Dermis microvascular lymphatic vessel endothelial cell (primary cell): Measurements from ENCODE around the gene TTC16. TPM values are rescaled to one million over a fixed set of nuclear protein-coding genes. Genes with fewer than 3 reads are reported as not detected.

Source experiments
- DNase-seq, 2 donors: peaks; one replicate each; pipeline versions ENCODE4 v3.0.0 to v3.0.0-alpha.2; 2010; ENCODE audit warnings: low read depth in 2 of 2
- total RNA-seq: library from RNA; depleted of rRNA; stranded (reverse); fragments of >200 nt; gene quantifications from 2 replicates; pipeline ENCODE4 v1.2.1, GENCODE V29; 2014

The TTC16 gene, protein sequence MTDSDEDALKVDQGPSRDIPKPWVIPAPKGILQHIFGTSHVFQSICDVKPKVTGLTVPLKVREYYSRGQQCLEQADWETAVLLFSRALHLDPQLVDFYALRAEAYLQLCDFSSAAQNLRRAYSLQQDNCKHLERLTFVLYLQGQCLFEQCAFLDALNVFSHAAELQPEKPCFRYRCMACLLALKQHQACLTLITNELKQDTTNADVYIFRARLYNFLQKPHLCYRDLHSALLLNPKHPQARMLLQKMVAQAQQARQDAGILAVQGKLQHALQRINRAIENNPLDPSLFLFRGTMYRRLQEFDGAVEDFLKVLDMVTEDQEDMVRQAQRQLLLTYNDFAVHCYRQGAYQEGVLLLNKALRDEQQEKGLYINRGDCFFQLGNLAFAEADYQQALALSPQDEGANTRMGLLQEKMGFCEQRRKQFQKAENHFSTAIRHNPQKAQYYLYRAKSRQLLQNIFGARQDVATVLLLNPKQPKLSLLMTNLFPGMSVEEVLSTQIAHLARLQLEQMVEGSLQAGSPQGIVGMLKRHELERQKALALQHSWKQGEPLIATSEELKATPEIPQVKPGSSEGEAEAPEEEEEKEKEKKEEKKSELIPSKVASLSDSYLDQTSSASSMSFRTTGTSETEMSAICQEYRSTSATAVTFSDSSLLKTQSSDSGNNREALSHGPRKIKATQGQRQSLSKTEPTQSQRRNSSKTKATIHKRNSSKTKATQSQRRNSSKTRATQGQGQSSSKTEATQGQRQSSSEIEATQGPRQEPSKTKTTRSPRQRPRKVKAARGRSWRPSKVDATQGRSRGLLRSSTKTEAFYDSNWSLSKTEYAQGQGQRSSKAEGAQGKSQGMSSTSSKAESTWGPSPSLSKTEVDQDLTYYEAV
- not detected in 2 replicates for total RNA-seq

DNA sequence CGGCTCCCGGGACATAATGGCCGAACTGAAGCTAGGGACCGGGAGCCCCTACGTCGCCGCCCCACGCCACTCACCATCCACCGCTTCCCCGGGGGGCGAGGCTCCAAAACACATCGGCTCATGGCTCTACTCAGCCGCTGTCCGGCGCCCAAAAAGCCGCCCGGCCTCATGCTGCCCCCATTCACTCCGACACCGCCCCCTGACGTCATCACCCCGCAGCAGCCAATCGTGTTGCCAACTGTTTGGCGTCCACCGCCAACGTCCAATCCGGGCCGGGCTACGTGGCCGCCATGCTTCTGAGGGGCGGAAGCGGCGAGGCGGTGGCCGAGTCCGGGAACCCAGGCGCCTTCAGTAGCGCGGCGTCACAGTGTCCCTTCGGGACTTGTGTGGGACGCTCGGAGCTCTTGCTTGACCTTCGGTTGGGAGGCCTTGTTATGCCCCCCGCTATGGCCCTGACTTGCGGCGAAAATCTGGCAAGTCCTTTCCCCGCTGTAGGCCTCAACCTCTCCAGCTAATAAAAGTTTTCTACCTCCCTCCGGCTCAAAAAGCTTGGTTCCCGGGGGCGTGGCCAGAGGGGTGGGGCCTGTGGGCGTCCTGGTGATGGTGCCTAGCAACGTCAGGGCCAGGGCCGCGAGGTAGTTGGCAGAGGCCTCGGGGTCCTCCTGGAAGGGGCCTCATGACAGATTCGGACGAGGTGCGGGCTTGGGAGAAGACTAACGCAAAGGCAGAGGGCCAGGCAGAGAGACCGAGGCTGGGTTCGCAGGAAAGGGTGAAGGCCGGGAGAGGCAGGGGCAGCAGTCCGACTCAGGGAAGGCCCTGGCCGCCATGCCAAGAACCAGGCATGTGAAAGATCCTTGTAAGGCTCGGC is at the start of gene TTC16, which contains the start of gene PTRH1:
TSS of gene TTC16 (plus strand) at position 610 of the 868 bp plus-strand sequence. CDS start at position 677, 67 bp downstream.
TSS of gene PTRH1 (minus strand) at position 194 of the 868 bp plus-strand sequence. CDS start at position 170, 24 bp downstream.
- DNase-seq: peak; percentile 85 to 96

DNA sequence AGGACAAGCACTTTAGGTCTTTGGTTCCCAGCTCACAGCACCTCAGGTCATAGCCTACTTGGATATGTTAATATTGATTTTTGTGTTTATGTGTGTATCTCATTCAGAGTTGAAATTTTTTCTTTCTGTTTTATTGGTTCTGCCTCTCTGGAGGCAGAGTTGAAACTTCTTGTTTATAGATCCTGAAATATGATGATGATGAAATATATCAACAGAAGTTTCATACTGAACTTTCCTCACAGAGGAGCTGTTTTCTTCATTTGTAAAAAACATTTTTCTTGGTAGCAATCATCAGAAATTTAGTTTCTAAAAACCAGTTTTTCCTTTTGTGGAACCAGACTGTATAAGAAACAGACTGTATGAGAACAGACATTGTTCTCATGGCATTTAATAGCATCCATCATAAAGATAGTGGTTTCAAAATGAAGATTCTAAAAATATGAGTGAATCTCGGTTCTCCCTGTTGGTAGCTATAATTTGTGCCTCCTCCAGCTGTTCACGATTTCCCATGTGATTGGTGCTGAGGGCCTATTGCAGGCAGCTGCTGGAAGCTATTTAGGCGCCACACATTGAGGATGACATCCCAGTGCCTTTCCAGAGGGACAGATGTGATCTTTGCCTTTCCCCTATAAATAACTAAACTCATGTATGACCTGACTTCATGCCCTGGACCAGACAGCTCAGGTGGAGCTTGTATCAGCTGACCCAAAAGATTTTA is 48.6 kb upstream of the TTC16 start:
- no peak for DNase-seq

DNA sequence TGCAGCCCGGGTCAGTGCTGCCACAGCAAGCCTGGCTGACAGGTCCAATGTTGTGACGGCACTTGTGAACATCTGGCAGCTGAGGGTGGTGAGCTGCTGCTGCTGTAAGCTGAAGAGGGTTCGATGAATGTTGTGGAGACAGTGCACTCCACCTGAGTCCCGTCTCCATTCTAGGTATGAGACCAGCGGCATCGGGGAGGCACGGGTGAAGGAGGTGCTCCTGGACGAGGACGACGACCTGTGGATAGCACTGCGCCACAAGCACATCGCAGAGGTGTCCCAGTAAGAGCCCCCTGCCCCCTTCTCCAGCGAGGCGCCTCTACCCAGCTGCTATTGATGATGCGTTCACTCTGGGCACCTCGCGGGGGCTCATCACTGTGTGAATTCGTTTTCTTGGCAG is 48.0 kb upstream of the TTC16 start:
- no peak for DNase-seq

DNA sequence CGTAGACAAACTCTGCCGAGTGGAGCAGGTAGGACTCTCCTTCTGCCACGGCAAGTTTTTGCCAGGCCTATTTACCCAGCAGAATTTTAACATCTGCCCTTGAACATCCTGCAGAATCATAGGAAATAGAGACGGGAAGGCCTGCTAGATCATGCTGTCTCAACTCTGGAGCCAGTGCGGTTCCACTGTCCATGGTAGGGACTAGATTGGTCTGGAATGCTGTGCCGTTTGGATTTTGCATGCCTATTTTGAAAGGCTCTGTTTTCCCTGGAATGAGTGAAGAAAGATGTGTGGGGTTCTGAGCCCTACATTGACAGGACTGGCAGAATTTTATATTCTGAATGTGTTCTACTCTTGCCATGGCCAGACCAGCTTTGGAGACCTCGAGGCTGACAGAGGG is 42.6 kb upstream of the TTC16 start:
- DNase-seq: no peak

DNA sequence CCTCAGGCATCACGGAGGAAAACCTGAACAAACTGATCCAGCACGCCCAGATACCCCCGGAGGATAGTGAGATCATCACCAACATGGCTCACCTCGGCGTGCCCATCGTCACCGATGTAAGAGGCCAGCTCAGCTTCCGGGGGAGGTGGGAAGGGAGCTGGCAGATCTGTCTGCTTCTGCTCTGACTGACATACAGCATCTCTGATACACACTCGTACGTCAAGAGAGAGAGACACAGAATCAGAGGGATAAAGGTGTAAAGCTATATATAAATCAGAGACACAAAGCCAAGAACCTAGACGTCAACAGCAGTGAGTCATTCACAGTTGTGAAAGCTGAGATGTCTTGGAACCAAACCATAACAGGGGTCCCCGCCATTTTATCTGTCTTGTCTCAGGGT is 39.2 kb upstream of the TTC16 start:
- no peak for DNase-seq

DNA sequence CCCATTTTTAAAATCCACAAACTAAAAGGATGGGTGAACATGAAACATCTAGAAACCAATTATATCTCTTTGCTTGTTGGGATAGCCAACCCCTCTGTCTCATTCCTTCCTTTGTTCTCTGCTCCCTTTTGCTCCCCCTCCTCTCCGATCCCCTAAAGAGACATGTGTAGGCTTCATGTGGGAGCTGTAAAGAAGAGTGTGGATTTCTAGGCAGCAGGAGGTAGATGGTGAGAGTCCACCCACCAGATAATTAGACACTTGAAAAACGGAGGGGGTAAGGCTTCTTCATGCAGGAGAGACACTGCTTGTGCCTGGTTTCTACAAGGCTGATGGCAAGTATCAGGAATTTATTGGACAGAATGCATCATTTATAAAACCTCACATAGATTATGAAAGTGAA is 36.4 kb upstream of the TTC16 start:
- no peak for DNase-seq

DNA sequence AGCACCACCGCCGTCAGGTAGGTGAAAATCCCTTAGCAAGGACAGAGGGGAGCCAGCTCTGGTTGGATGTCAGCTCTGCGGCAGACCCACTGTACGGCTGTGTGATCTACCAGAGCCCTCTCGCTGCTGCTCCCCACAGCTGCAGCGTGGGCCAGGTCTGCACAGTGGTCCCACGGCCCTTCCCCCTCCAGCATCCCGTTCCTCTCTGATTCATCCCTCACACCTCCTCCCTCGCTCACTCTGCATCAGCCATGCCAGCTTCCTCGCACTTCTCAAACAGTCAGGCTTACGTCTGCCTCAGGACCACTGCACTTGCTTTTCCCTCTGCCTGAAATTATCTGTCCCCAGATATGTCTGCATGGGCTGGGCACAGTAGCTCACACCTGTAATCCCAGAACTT is 35.7 kb upstream of the TTC16 start:
- no peak for DNase-seq

DNA sequence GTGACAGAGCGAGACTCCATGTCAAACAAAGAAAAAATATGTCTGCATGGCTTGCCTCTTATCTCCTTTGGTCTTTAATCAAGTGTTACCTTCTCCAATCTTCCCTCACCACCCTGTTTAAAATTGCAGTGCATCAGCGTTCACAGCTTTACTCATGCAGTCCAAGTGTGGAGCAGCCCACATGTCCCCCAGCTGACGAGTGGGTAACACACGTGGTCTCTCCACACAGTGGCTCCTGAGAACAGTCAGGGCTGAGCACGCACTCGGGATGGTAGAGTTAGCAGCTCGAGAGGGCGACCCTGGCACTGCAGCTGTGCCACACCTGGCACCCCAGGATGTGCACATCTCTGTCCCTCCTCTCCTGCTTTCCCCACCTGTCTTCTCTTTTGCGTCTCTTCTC is 35.0 kb upstream of the TTC16 start:
- no peak for DNase-seq

DNA sequence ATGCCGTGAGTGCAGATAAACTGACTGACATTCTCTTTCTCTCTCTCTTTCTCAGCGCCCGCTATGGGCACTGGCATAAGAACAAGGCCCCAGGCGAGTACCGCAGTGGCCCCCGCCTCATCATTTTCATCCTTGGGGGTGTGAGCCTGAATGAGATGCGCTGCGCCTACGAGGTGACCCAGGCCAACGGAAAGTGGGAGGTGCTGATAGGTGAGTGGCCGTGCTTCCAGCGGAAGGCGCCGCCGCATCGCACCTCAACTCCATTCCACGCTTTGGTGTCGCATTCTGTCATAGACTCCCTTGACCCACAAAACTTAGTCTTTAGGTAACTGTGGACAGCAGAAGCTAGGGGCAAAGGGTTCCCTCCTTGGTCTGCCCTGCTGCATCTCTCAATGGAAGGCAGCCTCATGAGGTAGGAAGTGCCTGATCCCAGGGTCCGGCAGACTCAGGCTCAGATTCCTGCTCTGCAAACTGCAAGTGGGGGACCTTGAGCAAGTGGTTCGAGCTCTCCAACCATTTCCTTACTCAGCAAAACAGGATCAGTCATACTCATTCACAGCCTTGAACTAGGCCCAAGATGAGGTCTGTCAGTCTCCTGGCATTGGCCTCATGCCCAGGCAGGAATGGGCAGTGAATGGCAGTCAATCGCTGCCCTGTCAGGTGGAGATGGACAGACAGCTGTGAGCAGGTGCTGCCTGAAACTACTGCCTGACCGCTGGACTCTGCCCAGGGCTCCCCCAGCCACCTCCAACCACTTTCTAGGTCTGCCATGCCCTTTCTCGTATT is 33.3 kb upstream of the TTC16 start:
- no peak for DNase-seq

DNA sequence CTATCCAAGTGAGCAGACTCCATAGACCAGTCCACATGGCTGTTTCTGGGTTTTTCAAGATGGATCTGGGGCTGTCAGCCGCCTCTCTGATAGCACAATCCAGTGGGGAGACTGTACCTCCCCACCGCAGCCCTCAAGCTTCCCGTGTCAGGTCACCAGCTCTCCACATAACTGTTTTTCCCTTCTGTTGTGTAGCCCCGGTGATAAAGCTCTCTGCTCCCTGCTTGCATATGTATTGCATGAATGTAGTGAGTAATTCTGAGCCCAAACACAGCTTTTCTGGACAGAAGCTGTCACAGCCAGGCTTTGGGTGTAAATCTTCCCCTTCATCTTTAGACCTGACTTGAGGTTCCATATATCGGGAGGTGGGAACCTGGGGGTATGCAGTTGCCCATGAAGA is 32.2 kb upstream of the TTC16 start:
- DNase-seq: no peak

DNA sequence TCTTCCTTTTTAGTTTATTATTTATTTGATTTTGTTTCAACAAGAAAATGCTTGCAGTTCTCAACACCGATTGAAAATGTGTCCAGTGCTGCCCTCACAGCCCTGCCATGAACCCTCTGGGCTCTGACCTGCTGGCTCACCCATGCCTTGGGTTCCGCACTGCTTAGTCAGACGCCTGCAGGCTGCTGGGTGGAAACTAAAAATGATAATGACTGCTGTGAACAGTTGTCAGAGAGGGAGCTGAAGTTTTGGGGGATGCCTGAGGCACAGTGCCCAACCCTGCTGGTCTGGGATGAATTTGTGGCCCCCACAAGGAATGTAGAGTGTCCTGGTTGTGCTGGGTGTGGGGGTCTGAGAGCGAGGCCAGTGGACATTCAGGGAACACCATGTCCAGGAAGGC is 31.3 kb upstream of the TTC16 start:
- no peak for DNase-seq

DNA sequence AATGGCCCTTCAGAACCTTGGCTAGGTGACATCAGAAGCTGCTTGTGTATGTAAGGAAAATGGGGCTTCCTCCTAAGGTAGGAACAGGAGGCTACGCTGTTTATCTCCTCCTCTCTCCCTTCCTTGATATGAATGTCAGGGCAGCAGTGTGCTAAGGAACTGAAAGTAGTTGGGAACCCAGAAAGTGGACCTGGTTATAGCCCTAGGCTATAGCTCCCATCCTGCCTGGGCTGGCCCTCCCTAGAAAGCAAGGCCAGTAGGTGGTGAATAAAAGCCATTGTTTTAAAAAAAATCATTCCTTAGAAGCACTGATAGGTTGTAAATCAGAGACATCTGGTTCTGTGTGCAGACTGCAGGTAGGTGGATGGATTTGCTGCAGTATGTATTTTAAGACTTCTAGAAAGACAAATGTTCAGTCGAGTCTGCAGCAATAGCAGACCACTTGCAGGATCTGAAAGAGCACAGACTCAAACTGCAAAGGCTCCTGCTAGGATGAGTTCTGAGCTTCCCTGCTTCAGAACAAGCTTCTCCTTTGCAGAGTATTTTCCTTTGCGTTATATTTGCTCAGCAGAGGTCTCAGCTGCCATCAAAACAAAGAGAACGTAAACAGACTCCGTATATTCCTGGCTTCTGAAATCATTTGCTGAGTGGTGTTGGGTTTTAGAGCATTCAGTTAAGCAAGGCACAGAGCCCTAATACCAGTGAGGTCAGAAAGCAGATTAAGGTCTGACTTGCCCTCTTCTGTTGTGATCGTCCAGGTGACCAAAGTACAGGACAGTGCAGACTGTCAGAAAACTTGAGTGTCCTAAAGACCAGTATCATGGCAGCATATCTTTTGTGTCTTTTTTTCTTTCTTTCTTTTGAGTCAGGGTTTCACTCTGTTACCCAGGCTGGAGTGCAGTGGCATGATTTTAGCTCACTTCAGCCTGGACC is 29.2 kb upstream of the TTC16 start:
- no peak for DNase-seq

DNA sequence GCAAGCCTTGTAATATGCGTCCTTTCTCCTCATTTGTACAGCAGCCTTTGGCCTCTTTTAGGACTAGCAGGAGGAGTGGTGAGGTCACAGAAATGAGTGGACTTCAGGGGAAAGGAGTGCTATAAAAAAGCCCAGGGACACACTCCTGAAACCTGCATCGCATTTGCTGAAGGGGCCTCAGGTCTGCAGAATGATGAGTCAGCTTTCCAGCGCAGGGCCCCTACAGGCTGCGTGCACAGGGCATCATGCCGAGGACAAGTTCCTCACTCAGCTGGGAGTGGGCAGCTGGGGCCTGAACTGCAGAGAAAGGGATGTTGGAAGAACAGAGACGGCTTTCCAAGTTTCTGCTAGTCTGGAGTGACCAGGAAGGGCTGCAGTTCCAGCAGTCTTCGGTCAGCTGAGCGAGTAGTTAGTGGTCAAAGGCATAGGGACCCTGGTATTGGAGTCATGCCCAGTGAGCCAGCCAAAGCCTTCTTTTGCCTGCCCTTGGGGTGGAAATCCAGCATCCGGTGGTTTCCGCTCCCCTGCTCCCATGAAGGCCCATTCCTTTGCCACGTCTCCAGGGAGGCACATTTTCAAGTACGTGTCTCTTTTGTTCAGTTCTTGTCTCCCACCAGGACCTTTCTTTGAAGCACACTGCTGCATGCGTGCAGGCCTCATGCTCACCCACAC is 26.4 kb upstream of the TTC16 start:
- DNase-seq: no peak

DNA sequence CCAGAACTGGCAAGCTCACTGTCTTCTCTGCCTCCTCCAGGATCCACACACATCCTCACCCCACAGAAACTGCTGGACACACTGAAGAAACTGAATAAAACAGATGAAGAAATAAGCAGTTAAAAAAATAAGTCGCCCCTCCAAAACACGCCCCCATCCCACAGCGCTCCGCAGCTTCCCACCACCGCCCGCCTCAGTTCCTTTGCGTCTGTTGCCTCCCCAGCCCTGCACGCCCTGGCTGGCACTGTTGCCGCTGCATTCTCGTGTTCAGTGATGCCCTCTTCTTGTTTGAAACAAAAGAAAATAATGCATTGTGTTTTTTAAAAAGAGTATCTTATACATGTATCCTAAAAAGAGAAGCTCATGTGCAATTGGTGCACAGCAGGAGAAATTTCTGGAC is 25.1 kb upstream of the TTC16 start:
- no peak for DNase-seq

DNA sequence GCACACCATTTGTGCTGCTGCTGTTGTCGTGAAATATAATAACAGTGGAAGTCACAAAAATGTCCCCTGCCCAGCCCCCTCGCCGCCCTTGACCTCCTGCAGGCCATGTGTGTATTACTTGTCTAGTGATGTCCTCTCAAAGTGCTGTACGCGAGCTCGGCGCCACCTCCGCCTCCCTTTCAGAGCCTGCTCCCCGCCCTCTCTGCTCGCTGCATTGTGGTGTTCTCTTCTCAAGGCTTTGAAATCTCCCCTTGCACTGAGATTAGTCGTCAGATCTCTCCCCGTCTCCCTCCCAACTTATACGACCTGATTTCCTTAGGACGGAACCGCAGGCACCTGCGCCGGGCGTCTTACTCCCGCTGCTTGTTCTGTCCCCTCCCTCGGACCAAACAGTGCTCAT is 23.8 kb upstream of the TTC16 start:
- no peak for DNase-seq

DNA sequence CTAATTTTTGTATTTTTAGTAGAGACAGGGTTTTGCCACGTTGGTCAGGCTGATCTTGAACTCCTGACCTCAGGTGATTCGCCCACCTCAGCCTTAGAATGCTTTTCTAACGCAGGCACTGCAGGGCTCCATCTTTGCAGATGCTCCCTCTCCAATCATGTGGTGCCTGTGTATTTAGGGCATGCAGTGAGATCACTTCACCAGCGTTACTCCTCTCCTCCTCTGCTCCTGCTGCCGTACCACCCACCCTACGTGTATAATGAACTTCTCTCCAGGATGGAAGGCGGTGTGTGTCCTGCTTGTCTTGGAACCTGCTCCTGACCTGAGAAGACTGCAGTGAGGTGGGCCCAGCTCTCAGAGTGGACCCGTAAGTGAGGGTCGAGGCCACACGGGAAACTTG is 22.7 kb upstream of the TTC16 start:
- no peak for DNase-seq

DNA sequence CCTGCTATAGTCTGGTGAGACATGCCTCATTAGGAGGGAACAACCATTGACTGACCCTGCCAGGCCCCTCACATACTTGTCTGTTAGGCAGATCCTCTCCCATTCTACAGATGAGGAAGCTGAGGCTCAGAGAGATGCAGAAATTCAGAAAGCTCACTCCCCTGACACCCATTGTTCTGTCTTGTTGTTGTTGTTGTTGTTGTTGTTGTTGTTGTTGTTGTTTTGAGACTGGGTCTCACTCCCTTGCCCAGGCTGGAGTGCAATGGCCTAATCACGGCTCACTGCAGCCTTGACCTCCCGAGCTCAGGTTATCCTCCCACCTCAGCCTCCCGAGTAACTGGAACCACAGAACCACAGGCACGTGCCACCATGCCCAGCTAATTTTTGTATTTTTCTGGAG is 22.2 kb upstream of the TTC16 start:
- DNase-seq: no peak

DNA sequence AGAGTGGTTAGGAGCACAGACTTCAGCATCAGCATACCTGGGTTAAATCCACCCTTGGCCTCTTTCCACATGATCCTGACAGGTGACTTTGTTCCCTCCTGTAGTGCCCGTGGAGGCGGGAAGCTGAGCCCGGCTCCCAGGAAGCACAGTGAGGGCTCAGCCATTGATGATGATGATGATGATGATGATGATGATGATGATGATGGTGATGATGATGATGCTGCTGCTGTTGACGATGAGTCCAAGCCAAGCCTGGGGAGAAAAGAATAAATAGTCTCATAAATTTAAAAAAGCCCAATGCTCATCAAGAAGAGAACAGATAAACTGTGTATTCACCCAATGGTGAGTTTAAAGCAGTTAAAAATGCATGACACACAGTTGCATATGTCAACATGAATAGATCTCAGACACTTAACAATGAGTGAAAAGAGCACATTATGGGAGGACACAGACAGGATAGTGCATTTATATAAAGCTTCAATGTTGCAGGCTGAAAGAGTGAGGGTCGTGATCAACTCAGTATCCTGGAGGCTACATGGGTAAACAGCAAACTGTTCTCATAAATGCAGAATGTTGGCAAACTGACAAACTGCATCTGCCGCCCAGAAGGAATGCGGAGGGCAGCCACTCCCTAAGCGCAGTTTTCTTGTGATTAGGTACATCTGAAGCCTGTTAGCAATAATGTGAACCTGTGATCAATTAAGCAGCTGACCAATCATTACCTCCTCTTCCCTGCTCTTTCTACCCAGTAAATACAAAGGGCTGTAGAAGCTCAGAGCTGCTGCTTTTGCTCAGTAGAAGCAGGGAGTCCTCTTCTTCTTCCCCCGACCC is 20.8 kb upstream of the TTC16 start:
- no peak for DNase-seq
